ENCODE results near the gene RPS3A. TPM values are rescaled to one million over a fixed set of nuclear protein-coding genes. Genes with fewer than 3 reads are reported as not detected.

RPS3A gene
- total and polyA plus RNA-seq, 9 of the 15 experiments (the other 6 are each of a cell fraction or from before 2014, with no cell fraction given): 2,102 to 5,488 (median 3,554) TPM

GRCh38 chr4:151099229-151099975 is at the start of gene RPS3A (continued):
- TF ChIP-seq CHAMP1 (IDR thresholded peaks at IDR 0.05) (peak; percentile 94), POLR2H (tag; IDR thresholded peaks at IDR 0.05; ENCODE audit: low read depth) (peak; percentile 97), ZC3H8 (IDR thresholded peaks at IDR 0.05) (no peak), HDGF (IDR thresholded peaks at IDR 0.05) (no peak), HDAC3 (IDR thresholded peaks at IDR 0.05; ENCODE audit: borderline replicate concordance, partially characterized antibody) (peak; percentile 60), ZNF431 (CRISPR knock-in tag; IDR thresholded peaks at IDR 0.05) (peak; percentile 74; the same call in 1 of the 2 replicates), ARID3B (CRISPR knock-in tag; IDR thresholded peaks at IDR 0.05; ENCODE audit: borderline replicate concordance) (no peak), BRD4 (IDR thresholded peaks at IDR 0.05) (peak; percentile 98), MYBL2 (IDR thresholded peaks at IDR 0.05; ENCODE audit: low read depth) (peak; percentile 43; the same call in 1 of the 2 replicates), MYBL2 (CRISPR knock-in tag; IDR thresholded peaks at IDR 0.05; ENCODE audit: borderline replicate concordance) (no peak), NFXL1 (CRISPR knock-in tag; IDR thresholded peaks at IDR 0.05) (0 out of 2 replicates have a peak, but pooled peaks have one; percentile 50), DIDO1 (tag; IDR thresholded peaks at IDR 0.05; ENCODE audit: low read depth) (peak; percentile 79), JUN (IDR thresholded peaks at IDR 0.05; ENCODE audit: borderline replicate concordance, low read depth, low read length) (0 out of 2 replicates have a peak, but pooled peaks have one; percentile 36), JUN (CRISPR knock-in tag; IDR thresholded peaks at IDR 0.05; ENCODE audit: borderline replicate concordance) (no peak), ELK1 (CRISPR knock-in tag; IDR thresholded peaks at IDR 0.05) (no peak), EGR1 (conservative IDR thresholded peaks at IDR 0.05) (peak; percentile 94), CREM (IDR thresholded peaks at IDR 0.05; ENCODE audit: low read depth) (peak; percentile 87), ZNF592 (IDR thresholded peaks at IDR 0.05) (peak; percentile 72; the same call in 1 of the 2 replicates)
